HG03558 (cell line): ENCODE measurements around the gene CCDC116.
"Not testable (repeated sequence)": the region's sequence is repeated elsewhere in the genome, so short reads cannot be mapped to it uniquely, and the experiment has no call there.

Experiments used
- ATAC-seq: cut with Tn5 transposase; IDR thresholded peaks from one replicate; pipeline ENCODE4 v1.9.1; 2021; ENCODE audit warnings: moderate number of reproducible peaks; ENCODE audit not compliant: unreplicated experiment; ENCODE audit errors: extremely low read depth

The CCDC116 gene

GRCh38 chr22:21677606-21678443, 45.3 kb downstream of the CCDC116 start:
- ATAC-seq = no peak

GRCh38 chr22:21678842-21679241, 46.3 kb downstream of the CCDC116 start:
- not testable (repeated sequence) for ATAC-seq

- no peak for ATAC-seq
Observed at GRCh38 chr22:21679383-21679782, 46.8 kb downstream of the CCDC116 start.

- no peak for ATAC-seq
Observed at GRCh38 chr22:21680830-21681565, 48.4 kb downstream of the CCDC116 start.

GRCh38 chr22:21681566-21682370, 49.2 kb downstream of the CCDC116 start:
- no peak for ATAC-seq

- ATAC-seq = no peak
Observed at GRCh38 chr22:21682385-21683175, 50.0 kb downstream of the CCDC116 start.

GRCh38 chr22:21683401-21683811, 50.8 kb downstream of the CCDC116 start:
- ATAC-seq = no peak

GRCh38 chr22:21684492-21685163, 52.1 kb downstream of the CCDC116 start:
- ATAC-seq = no peak

GRCh38 chr22:21685164-21685513, 52.6 kb downstream of the CCDC116 start:
- no peak for ATAC-seq

- ATAC-seq = no peak
Observed at GRCh38 chr22:21686193-21686608, 53.6 kb downstream of the CCDC116 start.
